Endodermal cell (in vitro differentiated cells): ENCODE results near the gene ACVR1B. TPM values are rescaled to one million over a fixed set of nuclear protein-coding genes. Genes with fewer than 3 reads are reported as not detected.
A peak's percentile ranks its signal among the peaks of the same experiment; 100 is the strongest.
"Not testable (repeated sequence)": the region's sequence is repeated elsewhere in the genome, so short reads cannot be mapped to it uniquely, and the experiment has no call there.

Experiments
- DNase-seq: peaks from one replicate; pipeline ENCODE4 v3.0.0-alpha.2; 2017
- H3K27ac ChIP-seq: 2 replicates; pipeline ENCODE4 v1.5.1; 2013; ENCODE audit warnings: mild to moderate bottlenecking, low read depth, low read length, moderate library complexity
- H3K27me3 ChIP-seq: 2 replicates; pipeline ENCODE4 v1.6.1; 2013; ENCODE audit warnings: mild to moderate bottlenecking, low read length, moderate library complexity; ENCODE audit not compliant: insufficient read depth, control insufficient read depth, poor library complexity, severe bottlenecking
- H3K36me3 ChIP-seq: 2 replicates; pipeline ENCODE4 v1.7.0; 2013; ENCODE audit warnings: mild to moderate bottlenecking, low read length, moderate library complexity; ENCODE audit not compliant: control insufficient read depth, insufficient read depth
- H3K4me1 ChIP-seq: one replicate; pipeline ENCODE4 v1.7.0; 2013; ENCODE audit warnings: low read length; ENCODE audit not compliant: control insufficient read depth, insufficient read depth
- H3K4me3 ChIP-seq: 2 replicates; pipeline ENCODE4 v1.5.1; 2013; ENCODE audit warnings: mild to moderate bottlenecking, low read length, moderate library complexity
- H3K9ac ChIP-seq: 2 replicates; pipeline ENCODE4 v1.6.1; 2013; ENCODE audit warnings: mild to moderate bottlenecking, low read length, moderate library complexity; ENCODE audit not compliant: poor library complexity, severe bottlenecking; ENCODE audit errors: extremely low read depth
- H3K9me3 ChIP-seq: 2 replicates; pipeline ENCODE4 v1.6.1; 2013; ENCODE audit warnings: mild to moderate bottlenecking, low read length, moderate library complexity; ENCODE audit not compliant: control insufficient read depth
- H3K27ac Mint-ChIP-seq: 2 replicates; pipeline ENCODE4 v1.8.0; 2020; ENCODE audit warnings: mixed read lengths
- H3K27me3 Mint-ChIP-seq: 2 replicates; pipeline ENCODE4 v1.8.0; 2021; ENCODE audit warnings: mild to moderate bottlenecking, mixed read lengths; ENCODE audit not compliant: insufficient read depth
- H3K36me3 Mint-ChIP-seq: 2 replicates; pipeline ENCODE4 v1.8.0; 2020; ENCODE audit warnings: low read depth, mixed read lengths
- H3K4me1 Mint-ChIP-seq: 2 replicates; pipeline ENCODE4 v1.8.0; 2020; ENCODE audit warnings: mixed read lengths
- H3K4me3 Mint-ChIP-seq: 2 replicates; pipeline ENCODE4 v1.8.0; 2020; ENCODE audit warnings: mild to moderate bottlenecking, moderate library complexity, mixed read lengths
- H3K9me3 Mint-ChIP-seq: 2 replicates; pipeline ENCODE4 v1.8.0; 2020; ENCODE audit warnings: mild to moderate bottlenecking, mixed read lengths
- CTCF ChIP-seq: fragments of 200-600 bp; sonication (generic); conservative IDR thresholded peaks from 2 replicates; pipeline ENCODE4 v1.5.0; 2021; ENCODE audit warnings: antibody characterized with exemption, mild to moderate bottlenecking
- WGBS, 2 experiments: methylation state at CpG; one replicate each; pipeline versions ENCODE4 v1.1.5 to v1.1.7; 2013; ENCODE audit warnings: missing lambda C conversion rate in 2 of 2, mixed read lengths in 1 of 2; ENCODE audit not compliant: insufficient coverage in 1 of 2, insufficient read length in 1 of 2; 5-methylcytosine and 5-hydroxymethylcytosine counted together
- total RNA-seq, 2 donors: library from RNA; stranded (reverse); fragmentation: NEBNext Ultra II Directional in 1 of 2; extraction: Animal tissue kit (Norgen Biotek cat#: 25700) in 1 of 2; gene quantifications; 2 replicates in 1 of 2; 3 replicates in 1 of 2; pipeline ENCODE4 v1.2.1, GENCODE V29; 2021

ACVR1B gene
- total RNA-seq, 2 donors from 2014 or later = 48.6 to 59.3 TPM

GRCh38 chr12:51976376-51977160 is 25.1 kb downstream of the ACVR1B start:
- Histone ChIP-seq H3K27ac (no peak overlapping the region), H3K9me3 (no peaks in the 10 kb centered on the region), H3K4me3 (no peak overlapping the region), H3K9ac (no peak overlapping the region), H3K36me3 (peaks cover 50% of the 10 kb centered on the region), H3K4me1 (peaks cover 37% of the 10 kb centered on the region), H3K27me3 (no peaks in the 10 kb centered on the region)
- Mint-ChIP-seq H3K27me3 (no peaks in the 10 kb centered on the region), H3K9me3 (no peaks in the 10 kb centered on the region), H3K27ac (peak overlapping the region; percentile 86), H3K36me3 (peaks cover 55% of the 10 kb centered on the region), H3K4me3 (peak overlapping the region; percentile 29), H3K4me1 (peaks cover 62% of the 10 kb centered on the region)
- 93 to 99% methylated on average over 7 to 9 of the region's 10 CpGs for WGBS, 2 experiments
- no peak for TF ChIP-seq CTCF
- DNase-seq = no peak

- no peak for DNase-seq
- Histone ChIP-seq H3K9ac (no peak overlapping the region), H3K27me3 (no peaks in the 10 kb centered on the region), H3K27ac (no peak overlapping the region), H3K36me3 (peaks cover 57% of the 10 kb centered on the region), H3K4me3 (no peak overlapping the region), H3K4me1 (peaks cover 34% of the 10 kb centered on the region), H3K9me3 (no peaks in the 10 kb centered on the region)
- Mint-ChIP-seq H3K4me3 (no peak overlapping the region), H3K9me3 (no peaks in the 10 kb centered on the region), H3K36me3 (peaks cover 61% of the 10 kb centered on the region), H3K27ac (no peak overlapping the region), H3K27me3 (no peaks in the 10 kb centered on the region), H3K4me1 (peaks cover 55% of the 10 kb centered on the region)
- no peak for TF ChIP-seq CTCF
- WGBS, 2 experiments = 85 to 96% methylated on average over 7 to 8 of the region's 8 CpGs
Measured at GRCh38 chr12:51977320-51977753, 25.8 kb downstream of the ACVR1B start.

- H3K27me3 Mint-ChIP-seq, H3K9me3 Mint-ChIP-seq, H3K4me3 ChIP-seq, H3K9me3 ChIP-seq, H3K27ac ChIP-seq, H3K9ac ChIP-seq, H3K27ac Mint-ChIP-seq, DNase-seq, H3K27me3 ChIP-seq, H3K4me3 Mint-ChIP-seq: not testable (repeated sequence)
- Mint-ChIP-seq H3K4me1 (peaks cover 36% of the 10 kb centered on the region), H3K36me3 (peaks cover 74% of the 10 kb centered on the region)
- Histone ChIP-seq H3K4me1 (peaks cover 17% of the 10 kb centered on the region), H3K36me3 (peaks cover 77% of the 10 kb centered on the region)
- 95 to 96% methylated on average over 4 to 5 of the region's 5 CpGs for WGBS, 2 experiments
Measured at GRCh38 chr12:51979306-51979705, 27.8 kb downstream of the ACVR1B start.
